NCI-H1694 treated with DMSO at 0.1 percent for 48 hours (cell line): ENCODE measurements around the gene ABR.
"Not testable (repeated sequence)": the region's sequence is repeated elsewhere in the genome, so short reads cannot be mapped to it uniquely, and the experiment has no call there.

Source experiments
- DNase-seq: peaks from one replicate; lab custom pipeline; 2025; lab: John Stamatoyannopoulos, UW

The ABR gene

DNA sequence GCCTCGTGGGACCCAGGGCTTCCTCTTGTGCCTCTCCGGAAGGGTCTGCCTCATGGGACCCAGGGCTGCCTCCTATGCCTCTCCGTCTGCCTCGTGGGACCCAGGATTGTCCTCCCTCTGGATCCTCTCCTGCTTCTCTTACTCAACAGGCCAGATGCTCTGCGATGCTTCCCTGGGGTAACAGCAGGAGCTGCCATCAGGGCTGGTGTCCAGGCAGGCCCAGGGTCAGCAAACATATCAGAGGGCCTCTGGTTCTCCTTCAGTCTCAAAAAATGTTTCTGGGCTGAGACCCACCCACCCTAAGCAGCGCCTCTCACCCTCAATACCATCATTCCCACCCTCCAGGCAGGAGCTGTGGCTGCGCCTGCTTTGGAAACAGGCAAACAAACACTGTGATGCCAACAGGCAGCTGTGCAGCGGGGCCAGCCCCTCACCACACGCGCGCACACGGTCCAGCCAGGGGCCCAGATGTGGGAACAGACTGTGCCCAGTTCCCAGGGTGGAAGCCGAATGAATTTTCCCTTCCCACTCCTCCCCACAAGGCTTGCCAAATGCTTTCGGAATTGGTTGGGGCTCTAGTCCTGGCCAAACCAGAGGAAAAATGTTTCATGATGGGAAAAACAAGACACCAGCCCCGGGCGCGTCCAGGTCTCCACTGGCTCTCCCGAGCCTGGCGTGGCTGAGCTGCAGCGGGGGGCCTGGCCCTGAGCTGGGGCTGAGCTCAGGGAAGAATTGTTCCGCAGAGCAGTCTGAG is 171.6 kb downstream of the ABR start:
- DNase-seq: peak; percentile 34

DNA sequence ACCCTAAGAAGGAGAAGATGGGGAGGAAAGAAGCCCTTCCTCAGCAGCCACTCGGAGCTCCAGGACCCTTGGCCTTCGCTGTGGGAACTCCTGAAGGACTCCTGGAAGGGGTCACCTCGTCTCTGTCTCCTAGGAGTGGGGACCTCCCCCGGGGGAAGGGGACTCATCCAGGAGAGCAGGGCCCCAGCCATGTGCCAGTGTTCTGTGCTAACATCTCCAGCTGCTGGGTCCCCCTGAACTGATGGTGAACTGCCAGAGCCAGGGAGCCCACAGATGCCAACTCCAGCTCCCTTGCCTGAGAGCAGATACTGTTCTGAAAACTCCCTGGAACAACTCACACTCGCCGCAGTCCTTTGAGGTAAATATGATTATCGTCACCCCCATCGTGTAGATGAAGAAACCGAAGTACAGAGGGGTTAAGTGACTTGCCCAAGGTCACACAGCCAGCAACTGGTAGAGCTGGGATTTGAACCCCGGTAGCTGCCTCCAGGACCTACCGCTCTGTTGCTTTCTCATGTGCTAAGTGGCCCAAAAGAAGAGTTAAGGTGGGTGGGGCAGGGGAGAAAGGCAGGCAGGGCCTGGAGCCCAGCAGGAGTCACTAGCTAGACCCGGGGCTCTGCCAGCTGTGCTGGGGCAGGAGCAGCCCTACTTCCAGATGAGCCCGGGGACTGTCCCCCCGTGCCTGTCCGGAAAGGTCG is 172.3 kb downstream of the ABR start:
- DNase-seq: peak; percentile 9

DNA sequence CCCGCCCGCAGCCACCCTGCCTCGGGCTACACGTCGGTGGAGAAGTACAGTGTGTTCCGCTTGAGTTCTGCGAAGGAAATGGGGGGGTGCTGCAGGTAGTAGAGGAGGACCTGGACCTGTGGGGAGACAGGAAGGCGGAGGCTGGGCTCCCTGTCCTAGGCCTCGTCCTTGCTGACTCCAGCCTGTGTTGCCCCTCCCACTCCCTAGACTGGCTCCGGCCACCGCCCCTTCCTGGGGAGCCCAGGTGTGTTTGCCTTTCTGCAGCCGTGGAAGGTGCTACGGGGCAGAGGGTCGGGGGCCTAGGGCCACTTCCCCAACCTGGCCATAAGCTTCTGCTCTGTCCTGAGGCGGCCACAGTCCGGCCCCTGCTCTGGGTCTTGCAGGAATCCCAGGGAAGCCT is 173.7 kb downstream of the ABR start:
- no peak for DNase-seq

DNA sequence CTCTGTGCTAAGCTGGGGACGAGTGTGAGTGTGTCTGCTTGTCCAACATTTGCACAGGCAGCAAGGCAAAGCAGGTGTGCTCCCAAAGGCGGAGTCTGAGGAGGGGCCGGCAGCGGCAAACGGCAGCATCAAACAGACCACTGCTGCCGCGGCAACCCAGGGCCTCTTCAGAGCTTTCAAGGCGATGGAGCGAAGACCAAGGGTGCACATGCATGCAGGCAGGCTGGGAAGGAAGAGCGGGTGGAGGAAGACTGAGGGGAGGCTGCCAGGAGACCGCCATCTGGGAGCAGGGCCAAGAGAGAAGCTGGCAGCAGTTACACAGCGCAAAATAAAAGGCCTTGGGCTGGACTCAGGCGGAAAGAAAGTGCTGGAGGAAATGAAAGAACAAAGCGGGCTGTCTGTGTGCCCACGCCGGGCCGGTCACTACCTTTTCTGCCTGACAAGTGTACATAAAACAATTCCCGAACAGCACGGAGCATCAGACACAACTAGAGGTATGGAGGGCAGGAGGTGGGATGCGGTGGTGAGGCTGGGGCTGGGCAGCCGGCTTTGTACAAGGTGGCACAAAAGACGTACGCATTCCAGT is 174.3 kb downstream of the ABR start:
- peak; percentile 43 for DNase-seq

DNA sequence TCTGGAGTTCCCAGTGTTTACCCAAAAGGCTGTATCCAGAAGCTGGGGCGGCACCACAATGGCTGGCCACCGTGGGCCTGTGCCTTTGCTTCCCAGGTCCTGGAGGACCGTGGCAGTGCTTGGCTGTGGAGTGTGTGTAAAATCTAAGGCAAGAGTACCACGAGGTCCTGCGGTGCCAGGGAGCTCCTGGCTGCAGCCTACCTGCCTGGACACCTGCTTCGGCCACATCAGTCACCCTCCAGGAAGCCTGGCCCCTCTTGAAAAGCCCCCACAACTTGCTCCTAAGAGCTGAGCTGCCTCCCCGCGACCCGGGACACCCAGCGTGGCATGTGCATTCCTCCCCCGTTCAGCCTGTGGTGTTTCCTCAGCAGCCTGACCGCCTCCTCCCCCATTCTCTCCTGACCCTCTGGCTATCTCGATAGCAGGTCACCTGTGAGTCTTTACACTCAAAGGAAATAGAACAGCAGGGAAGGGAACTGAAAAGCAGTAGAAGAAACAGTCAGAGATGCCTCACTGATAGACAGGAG is 174.9 kb downstream of the ABR start:
- no peak for DNase-seq

DNA sequence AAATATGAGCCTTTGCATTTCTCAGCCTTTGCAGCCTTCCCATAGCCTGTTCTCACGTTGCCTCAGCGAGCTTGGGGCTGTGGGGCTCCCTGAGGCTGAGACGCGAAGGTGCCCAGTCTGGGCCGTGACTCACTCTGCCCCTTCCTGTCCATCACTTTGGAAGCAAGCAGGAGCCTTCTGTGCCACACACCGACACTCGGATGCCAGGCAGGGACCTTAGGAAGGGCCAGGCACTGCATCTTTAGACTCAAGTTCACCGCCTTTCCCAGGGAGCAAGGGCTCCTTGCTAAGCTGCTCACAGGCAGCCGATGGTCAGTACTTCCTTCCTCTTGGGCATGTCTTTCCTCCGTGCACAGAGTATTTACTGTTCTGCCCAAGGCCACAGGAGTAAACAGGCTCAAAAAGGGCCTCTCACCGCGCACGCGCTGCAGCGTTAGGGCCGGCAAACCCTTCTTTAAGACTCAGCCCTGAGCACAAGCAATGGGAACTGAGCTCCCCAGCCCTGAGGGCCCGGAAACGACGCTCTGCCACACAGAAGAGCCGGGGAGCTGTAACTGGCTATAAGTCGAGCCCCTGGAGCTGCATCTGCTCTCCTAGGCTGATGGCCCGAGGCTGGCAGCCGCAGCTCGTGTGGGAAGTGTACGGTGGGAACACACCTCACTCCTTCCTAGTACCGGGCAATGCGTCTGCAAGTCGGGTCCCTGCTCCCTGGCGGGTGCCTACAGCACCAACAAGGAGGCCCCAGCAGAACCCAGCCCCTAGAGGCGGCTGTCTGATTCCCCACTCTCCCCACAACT is 175.6 kb downstream of the ABR start:
- no peak for DNase-seq

DNA sequence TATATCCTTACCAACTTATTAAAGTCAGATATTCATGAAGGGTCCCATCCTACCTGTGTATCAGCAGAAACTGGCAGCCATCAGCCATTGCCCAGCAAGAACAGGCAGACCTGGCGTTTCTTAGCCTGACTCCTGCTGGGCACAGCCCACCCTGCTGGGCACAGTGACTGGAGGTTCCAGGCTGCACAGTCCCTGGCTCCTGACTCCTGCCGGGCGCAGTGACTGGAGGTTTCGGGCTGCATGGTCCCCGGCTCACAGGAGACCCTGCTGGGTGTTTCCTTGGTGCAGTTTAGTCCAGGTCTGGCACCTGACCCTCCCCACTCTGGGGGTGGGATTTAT is 176.2 kb downstream of the ABR start:
- no peak for DNase-seq

DNA sequence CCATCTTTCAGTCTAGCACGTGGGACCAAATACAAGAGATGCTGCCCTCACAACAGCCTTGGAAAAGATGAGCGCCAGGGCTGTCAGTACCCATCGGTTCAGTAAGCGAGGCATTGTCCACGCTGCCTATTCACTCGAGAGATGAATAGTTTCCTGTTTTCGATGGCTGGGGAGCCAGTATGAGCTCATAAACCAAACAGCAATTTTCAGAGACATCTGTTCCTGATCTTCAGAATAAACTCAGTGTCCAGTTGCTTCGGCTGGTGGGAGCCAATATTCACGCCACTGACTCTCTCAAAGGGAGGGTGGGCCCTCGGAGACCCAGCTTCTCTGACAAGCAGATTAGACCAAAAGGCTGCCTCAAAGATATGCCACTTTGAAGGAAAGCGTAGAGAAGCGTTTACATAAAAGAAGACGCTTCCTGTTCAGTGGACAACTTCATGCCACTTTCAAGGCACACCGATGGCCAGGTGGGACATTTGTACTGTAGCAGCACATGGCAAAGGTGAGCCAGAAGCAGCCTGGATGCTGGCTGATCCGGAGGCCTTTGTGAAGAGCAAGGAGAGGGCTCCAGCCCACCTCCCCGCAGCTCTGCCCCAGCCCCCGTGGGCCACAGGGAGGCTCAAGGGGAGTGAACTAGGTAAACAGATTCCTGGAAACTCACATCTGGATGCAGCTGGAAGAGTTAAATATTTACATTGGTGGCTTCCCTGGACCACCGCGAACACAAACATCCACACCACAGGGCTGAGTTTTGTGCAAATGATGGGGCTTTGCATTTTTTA is 176.8 kb downstream of the ABR start:
- DNase-seq: no peak

DNA sequence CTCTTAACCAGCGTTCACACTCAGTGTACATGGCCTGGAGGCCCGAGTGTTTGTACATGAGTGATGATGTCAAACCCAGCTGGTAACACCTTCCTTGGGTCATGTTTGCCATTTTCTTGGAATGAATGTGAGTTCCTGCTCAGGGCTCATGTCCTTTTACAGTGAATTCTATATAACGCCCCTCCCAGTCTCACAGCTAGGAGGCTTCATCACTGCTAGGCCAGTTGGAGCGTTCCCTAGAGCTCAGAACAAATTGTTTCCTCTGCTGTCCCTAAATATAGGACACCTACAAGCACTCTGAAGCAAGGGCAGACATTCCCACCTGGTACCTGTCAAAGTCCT is 177.4 kb downstream of the ABR start:
- DNase-seq: no peak

DNA sequence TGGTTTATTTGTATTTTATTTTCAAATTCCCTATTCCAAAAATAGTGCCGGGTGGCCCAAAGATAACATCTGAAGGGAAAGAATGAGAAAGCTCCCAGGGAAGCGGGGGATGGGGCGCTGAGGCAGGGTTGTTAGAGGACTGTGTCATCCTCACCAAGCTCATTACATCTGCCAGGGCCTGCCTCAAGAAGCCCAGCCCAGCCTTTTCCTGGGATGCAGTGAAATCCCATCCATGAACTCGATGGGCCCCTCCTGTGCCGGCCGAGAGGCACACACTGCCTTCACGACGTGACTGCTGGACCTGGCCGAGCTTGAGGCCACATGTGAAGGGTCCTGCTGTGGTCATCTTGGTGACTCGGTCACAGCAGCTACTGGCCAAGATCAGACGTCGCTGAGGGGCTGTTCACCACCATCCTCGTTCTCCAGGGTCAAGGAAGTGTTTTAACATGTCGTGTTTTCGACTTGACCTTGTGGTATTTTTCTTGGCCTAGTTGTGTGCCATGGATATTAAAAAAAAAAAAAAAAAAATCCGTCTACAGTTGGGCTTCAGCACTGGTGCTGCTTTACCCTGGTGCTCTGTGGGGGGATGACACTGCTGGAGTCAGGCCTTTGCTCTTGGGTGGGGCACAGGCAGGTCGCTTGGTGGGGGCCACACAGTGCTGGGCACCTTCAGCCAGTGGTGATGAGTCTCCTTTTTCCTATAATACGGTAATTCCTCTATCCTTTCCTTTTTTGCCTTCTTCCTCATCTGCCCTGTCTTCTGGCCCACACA is 178.0 kb downstream of the ABR start:
- no peak for DNase-seq

DNA sequence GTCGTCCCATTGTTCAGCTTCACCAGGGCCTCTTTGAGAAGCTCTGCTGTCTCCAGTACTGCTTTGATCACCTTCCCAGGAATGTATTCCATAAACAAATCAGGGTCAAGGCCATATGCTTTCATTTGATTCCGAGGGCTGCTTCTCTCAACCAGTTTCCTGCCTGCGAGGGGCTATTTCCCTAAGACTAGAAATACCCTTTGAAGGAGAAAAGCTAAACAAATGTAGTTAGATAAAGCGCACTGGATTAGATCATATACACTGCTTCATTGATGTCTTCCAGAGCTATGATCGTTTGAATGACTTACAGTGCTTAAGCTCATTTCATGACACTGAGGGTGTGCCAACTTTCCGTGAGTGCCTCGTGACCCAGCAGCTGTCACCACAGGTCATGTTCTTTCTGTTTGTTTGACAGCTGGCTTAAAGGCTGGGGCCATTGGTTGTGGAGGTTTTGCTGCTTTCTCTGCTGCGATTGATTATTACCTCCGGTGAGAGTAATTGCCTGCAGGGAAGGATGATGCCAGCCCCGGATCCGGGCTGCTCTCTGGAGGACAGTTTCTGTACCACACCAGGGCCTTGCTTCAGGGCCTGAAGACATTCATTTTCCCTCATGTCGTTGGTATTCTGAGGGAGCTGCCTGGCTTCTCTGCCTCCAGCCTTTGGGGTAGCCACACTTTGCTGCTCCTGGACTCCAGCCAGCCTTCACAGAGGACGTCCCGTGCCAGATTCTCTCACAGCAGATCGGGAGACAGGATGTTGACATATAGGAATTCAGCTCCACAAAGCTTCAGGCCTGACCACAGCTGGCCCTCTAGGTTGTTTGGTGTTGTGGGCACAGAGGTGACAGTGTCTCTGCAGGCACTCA is 179.0 kb downstream of the ABR start:
- peak; percentile 91 for DNase-seq

DNA sequence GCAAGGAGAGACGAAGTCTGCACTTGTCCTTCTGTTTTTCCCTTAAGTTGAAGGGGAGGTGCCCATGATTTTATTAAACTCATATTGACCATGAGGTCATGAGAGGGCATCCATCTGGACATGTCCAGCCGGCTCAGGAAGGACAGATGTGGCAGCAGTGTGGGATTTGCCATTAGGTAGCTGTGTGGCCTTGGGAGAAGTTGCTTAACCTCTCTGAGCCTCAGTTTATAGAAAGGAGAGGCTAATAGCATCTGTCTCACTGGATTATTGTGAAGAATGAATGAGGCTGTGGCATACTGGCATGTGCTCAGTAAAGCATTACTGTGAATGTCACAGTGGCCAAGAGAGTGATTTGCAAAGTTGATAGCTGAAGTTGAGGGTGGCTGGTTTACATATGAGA is 181.7 kb downstream of the ABR start:
- DNase-seq: no peak

DNA sequence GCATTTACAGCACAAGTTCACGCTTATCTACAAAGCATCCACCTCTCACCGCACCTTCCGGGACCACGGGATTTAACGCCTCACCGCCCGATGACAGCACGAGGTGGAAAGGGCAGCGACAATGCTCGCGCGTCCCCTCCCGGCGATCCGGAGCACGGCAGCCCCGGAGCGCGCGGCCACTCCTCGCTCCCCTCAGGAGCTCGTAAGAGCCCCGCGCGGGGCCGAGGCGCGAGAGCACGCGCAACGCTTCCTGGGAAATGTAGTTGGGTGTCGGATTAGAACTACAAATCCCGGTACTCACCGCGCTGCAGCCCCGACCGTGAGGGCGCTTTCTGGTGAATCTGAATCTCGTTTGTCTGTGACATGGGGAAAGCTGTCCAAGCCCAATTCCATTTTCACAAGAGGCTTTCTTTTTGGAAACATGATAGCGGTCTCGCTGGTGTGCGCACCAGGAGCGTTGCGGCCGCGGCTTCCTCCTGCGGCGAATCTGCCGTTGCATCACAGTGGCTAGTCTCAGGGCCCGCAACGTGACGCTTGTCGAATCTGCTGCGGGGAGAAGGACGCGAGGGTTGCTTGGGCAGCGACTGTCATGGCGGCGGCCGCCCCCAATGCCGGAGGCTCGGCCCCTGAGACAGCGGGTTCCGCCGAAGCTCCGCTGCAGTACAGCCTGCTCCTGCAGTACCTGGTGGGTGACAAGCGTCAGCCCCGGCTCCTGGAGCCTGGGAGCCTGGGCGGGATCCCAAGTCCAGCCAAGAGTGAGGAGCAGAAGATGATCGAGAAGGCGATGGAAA is 183.0 kb downstream of the ABR start, which contains the start of gene TIMM22:
Gene TIMM22 (plus strand): TSS at position 576 of the 791 bp plus-strand sequence. CDS start 14 bp downstream, at position 590.
- peak; percentile 97 for DNase-seq

DNA sequence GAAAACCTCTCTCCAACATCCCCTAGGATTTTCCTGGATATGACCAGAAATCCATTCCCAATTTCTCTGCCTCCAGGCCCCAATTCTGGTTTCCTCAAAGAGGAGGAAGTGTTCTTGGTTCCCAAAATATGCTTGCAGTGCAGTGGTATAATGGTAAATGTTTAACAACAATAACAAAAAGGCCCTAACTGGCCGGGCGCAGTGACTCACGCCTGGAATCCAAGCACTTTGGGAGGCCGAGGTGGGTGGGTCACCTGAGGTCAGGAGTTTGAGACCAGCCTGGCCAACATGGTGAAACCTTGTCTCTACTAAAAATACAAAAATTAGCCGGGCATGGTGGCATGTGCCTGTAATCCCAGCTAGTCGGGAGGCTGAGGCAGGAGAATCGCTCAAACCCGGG is 184.5 kb downstream of the ABR start:
- not testable (repeated sequence) for DNase-seq

DNA sequence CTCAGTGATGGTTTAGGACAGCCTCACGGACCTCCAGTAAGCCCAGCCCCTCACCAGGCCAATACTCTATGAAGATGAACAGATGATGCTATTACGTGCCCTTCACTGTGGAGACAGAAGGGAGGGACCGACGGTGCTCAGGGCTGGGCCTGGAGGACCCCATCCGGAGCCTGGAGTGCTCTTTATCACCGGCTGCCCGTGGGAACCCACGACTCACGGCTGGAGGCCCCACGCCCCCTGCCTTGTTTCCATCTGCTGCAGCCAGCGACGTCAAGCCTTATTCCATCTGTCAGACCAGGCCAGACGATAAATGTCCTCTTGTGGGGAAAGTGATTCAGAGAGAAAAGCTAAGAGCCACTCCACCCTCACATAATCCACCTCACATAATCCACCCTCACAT is 186.8 kb downstream of the ABR start:
- no peak for DNase-seq

DNA sequence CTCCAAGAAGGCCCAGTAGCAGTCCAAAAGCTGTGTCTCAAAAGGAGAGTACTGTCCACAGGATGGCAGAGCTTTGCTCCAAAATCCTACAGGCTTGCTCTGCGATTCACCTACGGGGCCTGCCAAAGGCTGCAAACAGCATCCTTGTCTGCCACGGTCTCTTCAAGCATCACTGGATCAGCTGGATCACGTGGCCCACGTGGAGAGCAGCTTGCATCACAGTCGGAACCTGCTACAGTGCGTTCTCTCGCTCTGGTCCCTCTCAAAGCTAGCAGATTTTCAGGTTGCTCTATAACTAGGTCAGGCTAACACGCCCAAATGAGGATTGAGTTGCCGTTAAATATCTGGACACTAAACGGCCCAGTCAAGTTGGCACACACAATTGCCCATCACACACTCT is 191.2 kb downstream of the ABR start:
- DNase-seq: no peak

DNA sequence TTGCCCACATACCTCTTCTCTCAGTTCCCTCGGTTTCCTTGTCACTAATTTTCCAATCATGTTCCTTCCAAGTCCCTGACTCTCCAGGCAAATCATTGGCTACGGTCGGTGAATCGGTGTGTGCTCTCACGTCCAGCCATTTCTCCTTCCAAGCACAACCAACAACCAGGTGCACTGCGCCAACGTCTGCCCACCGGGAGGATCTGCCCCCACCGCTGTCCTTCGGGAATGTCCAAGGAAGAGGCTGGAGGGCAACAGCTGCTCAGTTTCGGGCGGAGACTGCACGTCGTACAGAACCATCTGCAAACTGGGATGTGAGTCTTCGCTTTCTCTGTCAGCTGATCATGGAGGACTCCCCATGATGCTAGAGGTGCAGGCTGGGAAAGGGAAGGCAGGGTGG is 191.8 kb downstream of the ABR start:
- no peak for DNase-seq

DNA sequence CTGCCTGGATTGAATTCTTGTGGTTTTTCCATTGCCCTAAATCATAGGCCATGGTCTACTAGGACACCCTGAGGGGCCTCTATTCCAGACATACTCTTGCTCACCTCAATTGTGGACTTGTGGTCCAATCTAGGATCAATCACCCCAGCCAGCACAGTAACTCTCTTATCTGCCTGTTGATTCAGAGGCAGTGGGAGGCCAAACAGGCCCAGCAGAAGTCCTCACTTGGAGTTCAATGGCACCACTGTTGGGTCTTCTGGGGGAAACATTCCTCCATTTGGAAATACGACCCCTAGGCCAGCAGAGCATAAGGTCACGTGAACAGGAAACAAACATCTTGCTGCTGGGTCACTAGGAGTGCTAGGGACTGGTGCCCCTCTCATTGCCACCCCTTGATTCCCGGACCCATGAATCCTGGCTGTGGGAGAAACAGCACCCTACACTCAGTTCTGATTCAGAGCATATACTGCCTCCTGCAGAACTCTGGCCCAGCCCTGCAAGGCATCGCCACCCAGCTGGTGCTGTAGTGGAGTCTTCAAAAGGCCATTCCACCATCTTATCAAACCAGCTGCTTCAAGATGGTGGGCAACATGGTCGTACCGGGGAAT is 193.4 kb downstream of the ABR start:
- DNase-seq: no peak

DNA sequence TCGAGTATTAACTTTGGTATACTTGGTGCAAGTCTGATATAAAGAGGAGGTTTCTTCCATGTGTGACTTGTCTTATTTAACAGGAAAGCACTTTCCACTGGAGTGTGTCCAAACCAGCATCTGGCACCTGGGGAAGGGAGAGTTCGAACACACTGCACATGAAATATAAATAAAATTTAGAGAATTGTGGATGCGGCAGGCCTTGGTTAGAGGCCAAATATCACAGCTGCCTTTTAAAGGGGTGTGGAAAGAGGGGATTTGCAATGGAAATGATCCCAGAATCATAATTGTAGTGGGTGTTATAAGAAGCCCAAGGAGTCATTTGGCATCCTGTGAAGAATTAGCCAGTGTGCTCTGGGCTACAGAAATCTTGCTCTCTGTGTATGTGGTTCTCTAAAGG is 195.9 kb downstream of the ABR start:
- peak; percentile 80 for DNase-seq
